GM21528 (cell line): ENCODE measurements around the gene FIBP.
"Not testable (repeated sequence)": the region's sequence is repeated elsewhere in the genome, so short reads cannot be mapped to it uniquely, and the experiment has no call there.

Experiments
- ATAC-seq: cut with Tn5 transposase; IDR thresholded peaks from one replicate; pipeline ENCODE4 v1.9.1; 2021; ENCODE audit warnings: mild to moderate bottlenecking, moderate library complexity; ENCODE audit not compliant: unreplicated experiment, low FRiP score

The FIBP gene

GRCh38 chr11:65915101-65915820 lies 27.0 kb upstream of the FIBP start:
- ATAC-seq = no peak

GRCh38 chr11:65912845-65913244 lies 24.6 kb upstream of the FIBP start:
- no peak for ATAC-seq

GRCh38 chr11:65911682-65912568 lies 23.7 kb upstream of the FIBP start:
- no peak for ATAC-seq

- ATAC-seq = no peak
These were observed 19.6 kb upstream of the FIBP start for GRCh38 chr11:65907878-65908277.

- ATAC-seq = no peak
These were observed 18.3 kb upstream of the FIBP start for GRCh38 chr11:65906602-65907001.

GRCh38 chr11:65903715-65904114 lies 15.4 kb upstream of the FIBP start:
- ATAC-seq = no peak

- ATAC-seq = no peak
These were observed 14.8 kb upstream of the FIBP start for GRCh38 chr11:65903068-65903481.

GRCh38 chr11:65900899-65901180 lies 12.6 kb upstream of the FIBP start:
- ATAC-seq = no peak

GRCh38 chr11:65900125-65900898 lies 12.0 kb upstream of the FIBP start, which contains the start of gene FOSL1:
Gene FOSL1, minus strand, starts transcription at chr11:65900388. Its CDS starts 49 bp downstream, at chr11:65900339.
- ATAC-seq = peak; percentile 64

GRCh38 chr11:65899356-65900124 lies 11.3 kb upstream of the FIBP start:
- no peak for ATAC-seq

GRCh38 chr11:65898656-65899355 lies 10.5 kb upstream of the FIBP start:
- no peak for ATAC-seq

- ATAC-seq = no peak
These were observed 8.8 kb upstream of the FIBP start for GRCh38 chr11:65897020-65897471.

- no peak for ATAC-seq
These were observed 8.0 kb upstream of the FIBP start for GRCh38 chr11:65896034-65896999.

GRCh38 chr11:65895482-65895981 lies 7.3 kb upstream of the FIBP start:
- no peak for ATAC-seq

- ATAC-seq = no peak
These were observed 5.8 kb upstream of the FIBP start for GRCh38 chr11:65894034-65894591.

GRCh38 chr11:65892661-65893317 lies 4.5 kb upstream of the FIBP start:
- no peak for ATAC-seq

- ATAC-seq = not testable (repeated sequence)
These were observed 3.9 kb upstream of the FIBP start for GRCh38 chr11:65892137-65892540.
